Activated CD4-positive, CD25-positive, alpha-beta regulatory T cell treated with anti-CD3 and anti-CD28 coated beads, Interleukin-2, amount 50 U/mL, for 24 hours (primary cell): Measurements from ENCODE around the gene MRPS11.
"Not testable (repeated sequence)": the region's sequence is repeated elsewhere in the genome, so short reads cannot be mapped to it uniquely, and the experiment has no call there.

ENCODE experiments used
- ATAC-seq, 2 donors: fragments of 150-1000 bp; cut with Tn5 transposase; one replicate each; pipeline ENCODE4 v1.10.0; 2021; ENCODE audit warnings: mild to moderate bottlenecking in 1 of 2, moderate library complexity in 1 of 2

Gene MRPS11

GRCh38 chr15:88467073-88467934 lies at the start of gene MRPS11, which contains the start of gene MRPL46:
TSS of gene MRPS11 (plus strand) at chr15:88467708. CDS start at chr15:88467718, 10 bp downstream.
TSS of gene MRPL46 (minus strand) at chr15:88467388. CDS start at chr15:88467377, 11 bp downstream.
- ATAC-seq = peak; percentile 87 to 91

GRCh38 chr15:88419830-88420229 lies 47.7 kb upstream of the MRPS11 start:
- peak; percentile 80 to 91 for ATAC-seq

GRCh38 chr15:88423331-88423730 lies 44.2 kb upstream of the MRPS11 start:
- ATAC-seq = no peak

DNA sequence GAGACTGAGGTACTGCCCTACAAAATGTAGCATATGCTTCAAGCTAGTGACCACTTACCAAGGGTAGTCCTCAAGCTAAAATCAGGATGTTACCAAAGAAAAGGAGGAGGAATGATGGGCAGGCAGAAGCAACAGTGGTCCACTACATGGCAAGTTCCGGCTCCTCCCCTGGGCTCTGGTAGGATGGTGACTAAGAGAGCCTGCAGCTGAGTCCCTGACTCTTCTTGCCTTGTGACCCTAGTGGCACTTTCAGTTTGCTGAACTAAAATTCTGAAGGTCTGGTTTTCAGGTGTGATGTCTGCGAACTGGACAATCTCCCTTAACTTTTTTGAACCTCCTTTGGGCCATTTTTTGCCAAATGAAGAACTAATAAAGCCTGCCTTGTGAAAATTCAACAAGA lies 41.2 kb upstream of the MRPS11 start:
- ATAC-seq = no peak

DNA sequence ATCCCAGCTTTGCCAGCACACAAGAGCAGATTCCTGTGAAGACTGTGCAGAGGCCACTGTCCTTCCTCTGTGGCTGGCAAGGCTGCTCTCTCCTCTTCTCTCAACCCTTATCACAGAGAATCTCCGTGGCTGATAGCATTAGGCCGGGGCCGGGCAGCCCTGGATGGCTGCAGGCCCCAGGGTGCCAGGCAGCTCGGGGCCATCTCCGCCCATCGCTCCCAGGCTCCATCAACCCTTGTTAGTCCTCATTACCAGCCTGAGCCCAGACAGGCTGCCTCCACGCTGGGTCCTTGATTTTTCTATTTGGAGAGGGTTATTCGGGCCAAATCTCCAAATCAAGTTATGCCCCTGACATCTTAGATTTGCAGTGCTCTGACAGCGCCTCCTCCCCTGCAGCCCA lies 39.5 kb upstream of the MRPS11 start:
- no peak for ATAC-seq

DNA sequence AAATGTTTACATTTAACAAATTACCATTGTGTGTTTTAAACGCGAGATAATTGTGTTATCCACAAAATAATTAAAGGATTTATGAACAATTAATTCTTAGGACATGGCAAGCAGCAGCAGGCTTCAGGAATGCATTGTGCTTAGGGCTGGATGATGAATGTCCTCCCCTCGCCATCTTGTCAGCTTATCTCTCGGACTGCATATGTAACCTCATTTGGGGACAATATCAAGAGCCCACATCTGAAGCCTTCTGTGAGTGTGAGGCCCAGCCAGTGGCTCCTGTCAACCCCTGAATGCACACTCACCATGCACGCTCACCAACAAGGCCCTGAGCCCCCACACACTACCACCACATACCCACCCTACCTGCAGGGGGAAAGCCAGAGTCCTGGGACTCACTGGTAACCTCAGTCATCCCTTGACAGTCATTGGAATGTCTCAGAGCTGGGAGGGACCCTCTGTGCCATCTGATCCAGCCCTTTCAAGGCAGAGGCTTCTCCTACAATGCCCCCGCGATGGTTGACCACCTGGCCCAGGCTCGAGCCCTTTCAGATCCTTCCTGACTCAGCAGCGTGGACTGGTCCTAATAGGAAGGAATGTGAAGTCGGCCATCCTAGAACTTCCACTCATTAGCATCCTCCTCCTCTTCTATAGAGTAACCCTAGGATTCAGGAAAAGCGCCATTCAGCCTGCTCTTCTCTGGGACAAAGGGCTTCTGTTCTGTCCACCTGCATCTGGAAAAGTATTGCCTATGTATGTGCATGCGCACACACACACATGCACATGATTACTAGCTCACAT lies 38.5 kb upstream of the MRPS11 start:
- no peak for ATAC-seq

DNA sequence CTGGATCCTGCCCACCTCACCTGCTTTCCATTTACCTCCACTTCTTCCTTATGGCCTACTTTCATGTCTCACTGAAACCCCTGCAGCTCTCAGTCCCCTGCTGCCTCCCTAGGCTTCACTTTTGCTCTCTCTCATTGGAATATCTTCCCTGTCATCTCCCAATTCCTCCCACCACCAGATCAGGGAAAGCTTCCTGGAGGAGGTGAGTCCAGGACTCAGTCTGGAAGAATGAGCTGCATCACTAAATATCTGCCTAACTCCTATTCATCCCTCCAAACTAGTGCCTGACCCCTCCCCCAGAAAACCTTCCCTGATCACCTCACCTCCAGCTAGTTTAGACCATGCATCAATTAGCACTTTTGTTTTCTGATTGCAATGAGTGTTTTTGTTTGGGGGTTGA lies 37.5 kb upstream of the MRPS11 start:
- ATAC-seq = no peak

DNA sequence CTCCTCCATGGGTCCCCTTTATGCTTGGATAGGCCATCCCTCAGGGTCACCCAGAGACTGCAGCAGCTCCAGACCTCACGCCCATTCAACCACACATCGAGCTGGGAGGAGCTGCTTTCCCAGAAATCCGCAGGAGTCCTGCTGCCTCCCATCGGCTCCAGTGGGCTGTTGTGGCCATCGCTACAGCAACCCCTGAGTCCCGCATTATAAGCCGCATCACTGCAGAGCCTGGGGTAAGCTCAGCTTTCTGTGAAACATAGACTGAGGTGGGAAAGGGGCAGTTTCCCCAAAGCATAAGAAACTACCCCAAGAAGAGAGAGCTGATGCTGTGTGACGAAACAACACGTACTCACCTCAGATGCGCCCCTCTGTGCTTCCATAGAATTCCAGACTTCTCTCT lies 36.1 kb upstream of the MRPS11 start:
- no peak for ATAC-seq

- ATAC-seq = no peak
Measured at GRCh38 chr15:88433046-88433685, 34.3 kb upstream of the MRPS11 start.

DNA sequence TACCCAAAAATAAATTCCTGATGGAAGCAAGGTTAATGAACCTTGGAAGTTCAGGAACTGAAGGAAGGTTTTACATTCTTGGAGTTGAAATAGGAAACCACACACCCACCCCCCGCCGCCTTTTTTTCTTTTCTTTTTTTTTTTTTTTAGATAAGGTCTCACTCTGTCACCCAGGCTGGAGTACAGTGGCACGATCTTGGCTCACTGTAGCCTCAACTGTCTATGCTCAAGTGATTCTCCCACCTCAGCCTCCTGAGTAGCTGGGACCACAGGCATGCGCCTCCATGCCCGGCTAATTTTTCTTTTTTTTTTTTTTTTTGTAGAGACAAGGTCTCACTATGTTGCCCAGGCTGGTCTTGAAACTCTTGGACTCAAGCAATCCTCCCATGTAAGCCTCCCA lies 33.4 kb upstream of the MRPS11 start:
- ATAC-seq = not testable (repeated sequence)

- ATAC-seq = no peak
Measured at GRCh38 chr15:88438181-88438580, 29.3 kb upstream of the MRPS11 start.

GRCh38 chr15:88440021-88440420 lies 27.5 kb upstream of the MRPS11 start:
- no peak for ATAC-seq

GRCh38 chr15:88441076-88441730 lies 26.3 kb upstream of the MRPS11 start:
- no peak for ATAC-seq

DNA sequence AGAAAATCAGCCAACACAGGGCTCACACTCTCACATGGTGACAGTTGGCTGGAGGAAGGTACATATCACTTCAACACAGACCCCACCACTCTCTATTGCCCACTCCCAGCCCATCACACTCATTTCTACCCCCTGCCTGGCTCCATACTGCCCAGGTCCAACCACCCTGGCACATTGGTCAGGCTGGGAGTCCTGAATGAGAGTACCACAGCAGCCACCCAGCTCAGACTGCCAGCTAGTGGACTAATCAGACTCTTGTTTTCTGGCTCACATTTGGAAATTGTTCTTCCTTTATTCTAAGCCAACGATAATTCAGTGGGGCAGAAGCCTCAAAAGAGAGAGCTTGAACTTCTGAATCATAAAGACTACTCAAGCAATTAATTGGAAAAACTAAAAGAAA lies 20.3 kb upstream of the MRPS11 start:
- no peak for ATAC-seq

- ATAC-seq = no peak
Measured at GRCh38 chr15:88447741-88448140, 19.8 kb upstream of the MRPS11 start.

DNA sequence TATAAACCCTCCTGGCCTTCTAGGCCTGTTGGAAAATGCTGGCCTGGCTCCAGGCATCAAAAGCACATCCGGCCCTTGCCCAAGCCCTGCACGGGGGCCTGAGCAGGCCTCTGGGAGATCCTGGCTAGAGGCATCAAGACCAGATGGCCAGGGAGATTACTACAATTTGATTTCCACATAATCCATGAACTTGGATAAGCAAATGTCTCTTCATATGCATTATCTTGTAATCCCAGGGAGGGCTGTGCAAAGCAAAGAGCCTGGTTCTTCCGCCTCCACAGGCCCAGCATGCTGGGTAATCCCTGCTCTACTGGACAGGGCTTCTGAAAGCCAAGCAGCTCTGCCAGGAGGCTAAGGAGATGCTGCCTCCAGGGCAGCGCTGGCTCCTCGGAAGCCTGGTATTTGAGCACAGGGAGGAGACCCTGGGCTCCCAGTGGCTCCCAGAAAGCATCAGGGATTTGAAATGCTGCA lies 18.5 kb upstream of the MRPS11 start:
- ATAC-seq = no peak

GRCh38 chr15:88449581-88449980 lies 17.9 kb upstream of the MRPS11 start:
- no peak for ATAC-seq

DNA sequence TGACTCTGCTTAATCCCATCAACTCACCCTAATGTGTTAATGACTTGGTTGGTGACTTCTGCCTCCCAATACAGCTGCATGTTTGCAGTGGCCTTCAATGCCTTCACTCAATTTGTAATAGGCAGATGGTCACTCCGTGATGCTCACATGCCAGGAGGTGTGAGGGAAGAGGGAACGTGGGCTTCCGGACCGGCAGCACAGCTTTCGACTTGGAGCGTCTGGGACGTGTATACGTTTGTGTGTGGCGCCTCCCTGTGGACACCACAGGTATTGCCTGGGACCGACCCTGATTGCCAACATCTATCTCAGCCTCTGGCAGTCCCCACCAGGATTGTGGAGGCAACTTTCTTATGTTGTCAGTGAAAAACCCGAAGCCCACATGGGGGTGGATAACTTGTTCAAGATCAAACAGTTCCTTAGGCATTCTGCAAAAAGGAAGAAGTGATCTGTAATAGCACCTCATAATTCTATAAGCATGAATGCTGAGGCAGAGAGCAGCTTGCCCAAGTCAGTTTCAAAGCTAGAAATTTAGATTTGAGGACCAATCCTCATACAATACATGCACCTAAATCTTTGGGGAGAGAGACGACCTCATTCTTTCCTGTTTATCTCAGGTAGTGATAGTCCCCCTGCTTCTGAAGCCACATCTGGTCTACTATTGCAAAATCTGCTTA lies 17.2 kb upstream of the MRPS11 start:
- peak in 1 of 2 donors; percentile 56 for ATAC-seq

- no peak for ATAC-seq
Measured at GRCh38 chr15:88453651-88454050, 13.9 kb upstream of the MRPS11 start.

DNA sequence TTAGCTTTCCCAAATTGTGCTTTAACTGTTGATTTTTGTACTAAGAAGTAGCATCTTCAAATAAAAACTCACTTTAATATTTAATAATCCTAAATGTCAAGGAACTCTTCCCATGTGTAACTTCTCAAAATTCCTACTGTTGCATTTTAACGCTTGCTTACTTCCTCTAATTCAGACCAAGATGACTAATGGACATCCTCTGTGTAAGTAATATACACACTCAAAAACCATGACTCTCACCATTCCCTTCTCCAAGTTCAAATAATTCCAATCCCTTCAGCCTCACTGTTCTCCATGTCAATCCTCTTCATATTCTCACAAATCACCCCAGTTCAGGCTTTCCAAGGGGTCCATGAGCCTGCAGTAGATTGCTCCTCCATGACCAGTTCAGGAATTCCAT lies 13.3 kb upstream of the MRPS11 start:
- no peak for ATAC-seq

DNA sequence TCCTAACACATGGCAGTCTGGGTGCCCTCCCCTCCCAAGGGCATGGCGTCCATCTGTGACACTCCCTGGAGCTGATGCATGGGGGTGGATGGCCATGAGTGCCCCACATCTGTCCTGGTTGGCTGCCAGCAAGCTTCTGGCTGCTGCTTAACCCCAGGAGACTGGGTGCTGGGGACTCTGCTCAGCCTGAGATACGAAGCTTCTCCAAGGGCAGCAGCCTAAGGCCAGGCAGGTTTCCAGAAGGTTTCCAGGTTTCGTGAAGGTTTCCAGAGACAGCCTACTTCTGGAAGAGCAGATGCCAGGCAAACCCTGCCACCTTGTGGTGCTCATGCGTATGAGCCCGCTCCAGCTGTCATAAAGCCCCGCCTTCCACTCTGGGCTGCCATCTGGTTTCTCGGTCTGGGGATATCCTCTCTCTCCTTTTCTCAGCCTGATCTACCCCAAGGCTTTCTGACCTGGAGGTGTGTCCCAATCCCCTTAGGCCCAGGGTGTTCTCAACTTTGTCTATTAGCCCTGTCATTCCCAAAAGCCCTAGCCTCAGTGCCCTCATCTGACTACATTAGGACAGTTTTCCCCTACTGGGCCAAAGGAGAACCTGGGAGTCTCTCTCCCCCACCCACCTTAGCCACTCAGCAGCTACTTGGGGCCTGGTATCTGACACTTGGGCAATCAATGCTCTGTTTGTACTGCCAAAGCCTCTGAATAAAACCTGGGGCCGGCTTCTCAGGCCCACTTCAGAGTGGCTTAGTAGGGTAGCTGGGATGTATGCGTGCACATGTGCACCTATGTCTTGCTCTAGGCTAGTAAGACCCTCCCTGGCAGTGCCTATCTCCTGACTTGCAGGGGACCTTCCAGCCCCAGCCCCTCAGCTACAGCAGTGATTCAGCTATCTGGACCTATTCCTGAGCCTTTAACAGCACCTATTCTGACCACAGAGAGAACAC lies 12.4 kb upstream of the MRPS11 start:
- peak; percentile 60 to 69 for ATAC-seq
